H9 (cell line): ENCODE results near the gene PRODH2. TPM values are rescaled to one million over a fixed set of nuclear protein-coding genes. Genes with fewer than 3 reads are reported as not detected.

Experiments used
- DNase-seq: peaks from one replicate; pipeline ENCODE4 v3.0.0-alpha.2; 2017
- H2AFZ ChIP-seq: one replicate; pipeline ENCODE4 v1.6.1; 2013; ENCODE audit warnings: mild to moderate bottlenecking, low read length, control low read depth, moderate library complexity
- H2AK5ac ChIP-seq: 2 replicates; pipeline ENCODE4 v1.6.1; 2013; ENCODE audit warnings: low read length, control low read depth, mixed read lengths; ENCODE audit not compliant: insufficient read length
- H2BK120ac ChIP-seq: one replicate; pipeline ENCODE4 v1.6.1; 2013; ENCODE audit warnings: low read depth, mild to moderate bottlenecking, low read length, control low read depth, inconsistent platforms; ENCODE audit not compliant: poor library complexity, severe bottlenecking
- H2BK12ac ChIP-seq: 2 replicates; pipeline ENCODE4 v1.6.1; 2013; ENCODE audit warnings: low read length, control low read depth, mixed read lengths, low read depth; ENCODE audit not compliant: insufficient read length
- H2BK15ac ChIP-seq: 2 replicates; pipeline ENCODE4 v1.6.1; 2013; ENCODE audit warnings: low read depth, low read length, control low read depth
- H2BK20ac ChIP-seq: one replicate; pipeline ENCODE4 v1.6.1; 2013; ENCODE audit warnings: low read depth, mild to moderate bottlenecking, low read length, control low read depth, inconsistent platforms; ENCODE audit not compliant: poor library complexity, severe bottlenecking
- H2BK5ac ChIP-seq: 2 replicates; pipeline ENCODE4 v1.6.1; 2013; ENCODE audit warnings: low read length, control low read depth, mixed read lengths; ENCODE audit not compliant: insufficient read length
- H3K14ac ChIP-seq: 2 replicates; pipeline ENCODE4 v1.6.1; 2013; ENCODE audit warnings: low read length, control low read depth; ENCODE audit not compliant: insufficient read depth
- H3K18ac ChIP-seq: 2 replicates; pipeline ENCODE4 v1.6.1; 2013; ENCODE audit warnings: low read depth, mild to moderate bottlenecking, mixed read lengths, low read length, control low read depth; ENCODE audit not compliant: insufficient read length
- H3K23ac ChIP-seq: 2 replicates; pipeline ENCODE4 v1.6.1; 2013; ENCODE audit warnings: low read length, control low read depth, mixed read lengths, low read depth; ENCODE audit not compliant: insufficient read length
- H3K23me2 ChIP-seq: 2 replicates; pipeline ENCODE4 v1.6.1; 2013; ENCODE audit warnings: low read depth, mild to moderate bottlenecking, mixed read lengths, low read length, control low read depth; ENCODE audit not compliant: insufficient read length, poor library complexity, severe bottlenecking
- H3K27ac ChIP-seq: 2 replicates; pipeline ENCODE4 v1.5.1; 2013; ENCODE audit warnings: low read length, control low read depth, mixed read lengths, low read depth; ENCODE audit not compliant: insufficient read length
- H3K27me3 ChIP-seq: 2 replicates; pipeline ENCODE4 v1.6.1; 2013; ENCODE audit warnings: low read length, control low read depth, inconsistent platforms; ENCODE audit not compliant: insufficient read depth
- H3K4ac ChIP-seq: 2 replicates; pipeline ENCODE4 v1.6.1; 2013; ENCODE audit warnings: low read depth, mild to moderate bottlenecking, control low read depth, inconsistent platforms, low read length, moderate library complexity
- H3K4me1 ChIP-seq: 2 replicates; pipeline ENCODE4 v1.6.1; 2013; ENCODE audit warnings: low read length, control low read depth, inconsistent platforms; ENCODE audit not compliant: insufficient read depth
- H3K4me2 ChIP-seq: 2 replicates; pipeline ENCODE4 v1.6.1; 2013; ENCODE audit warnings: low read length, control low read depth, mixed read lengths; ENCODE audit not compliant: insufficient read length, insufficient read depth
- H3K56ac ChIP-seq: 2 replicates; pipeline ENCODE4 v1.6.1; 2013; ENCODE audit warnings: low read depth, mild to moderate bottlenecking, mixed read lengths, low read length, control low read depth; ENCODE audit not compliant: insufficient read length
- H3K79me1 ChIP-seq: 2 replicates; pipeline ENCODE4 v1.6.1; 2013; ENCODE audit warnings: low read depth, mild to moderate bottlenecking, moderate library complexity, low read length, control low read depth, inconsistent platforms; ENCODE audit not compliant: insufficient read depth, poor library complexity, severe bottlenecking
- H3K79me2 ChIP-seq: 2 replicates; pipeline ENCODE4 v1.6.1; 2013; ENCODE audit warnings: low read length, control low read depth, inconsistent platforms; ENCODE audit not compliant: insufficient read depth
- H3K9ac ChIP-seq: 2 replicates; pipeline ENCODE4 v1.6.1; 2013; ENCODE audit warnings: low read length, control low read depth, mixed read lengths; ENCODE audit not compliant: insufficient read length; ENCODE audit errors: extremely low read depth
- H3K9me3 ChIP-seq: one replicate; pipeline ENCODE4 v1.6.1; 2013; ENCODE audit warnings: low read depth, low read length, inconsistent platforms; ENCODE audit not compliant: control insufficient read depth
- H3T11ph ChIP-seq: one replicate; pipeline ENCODE4 v1.6.1; 2013; ENCODE audit warnings: mild to moderate bottlenecking, low read length, control low read depth, inconsistent platforms
- H4K20me1 ChIP-seq: one replicate; pipeline ENCODE4 v1.6.1; 2013; ENCODE audit not compliant: control insufficient read depth, insufficient read length, insufficient read depth
- H4K5ac ChIP-seq: 2 replicates; pipeline ENCODE4 v1.6.1; 2013; ENCODE audit warnings: low read depth, mild to moderate bottlenecking, mixed read lengths, low read length, control low read depth; ENCODE audit not compliant: insufficient read length
- H4K8ac ChIP-seq: replicated peaks from 2 replicates; pipeline ENCODE4 v1.6.1; 2013; ENCODE audit warnings: low read length, control low read depth, mixed read lengths, low read depth; ENCODE audit not compliant: insufficient read length
- H4K91ac ChIP-seq: 2 replicates; pipeline ENCODE4 v1.6.1; 2013; ENCODE audit warnings: low read depth, mild to moderate bottlenecking, moderate library complexity, mixed read lengths, low read length, control low read depth; ENCODE audit not compliant: insufficient read length
- H3K27ac Mint-ChIP-seq, 3 experiments: 2 replicates in 2 of 3; 3 replicates in 1 of 3; pipeline ENCODE4 v1.8.0; 2020 to 2021; ENCODE audit warnings: mixed read lengths in 3 of 3, mild to moderate bottlenecking in 1 of 3, moderate library complexity in 1 of 3
- H3K27me3 Mint-ChIP-seq: 2 replicates; pipeline ENCODE4 v1.8.0; 2021; ENCODE audit warnings: low read depth, mild to moderate bottlenecking, moderate library complexity, mixed read lengths
- H3K36me3 Mint-ChIP-seq, 3 experiments: 2 replicates in 2 of 3; 3 replicates in 1 of 3; pipeline ENCODE4 v1.8.0; 2020 to 2021; ENCODE audit warnings: low read depth in 3 of 3, mixed read lengths in 3 of 3; ENCODE audit not compliant: insufficient read depth in 1 of 3
- H3K4me1 Mint-ChIP-seq, 2 experiments: 2 replicates each; pipeline ENCODE4 v1.8.0; 2020; ENCODE audit warnings: mixed read lengths in 2 of 2
- H3K4me3 Mint-ChIP-seq, 2 experiments: 2 replicates in 1 of 2; 3 replicates in 1 of 2; pipeline ENCODE4 v1.8.0; 2020 to 2021; ENCODE audit warnings: mild to moderate bottlenecking in 2 of 2, mixed read lengths in 2 of 2, moderate library complexity in 1 of 2
- H3K9me3 Mint-ChIP-seq, 2 experiments: 2 replicates in 1 of 2; 3 replicates in 1 of 2; pipeline ENCODE4 v1.8.0; 2020; ENCODE audit warnings: mild to moderate bottlenecking in 2 of 2, mixed read lengths in 2 of 2, moderate library complexity in 1 of 2
- CTCF ChIP-seq: fragments of 200-600 bp; sonication (generic); conservative IDR thresholded peaks from 3 replicates; pipeline ENCODE4 v1.8.0; 2021; ENCODE audit warnings: antibody characterized with exemption, mild to moderate bottlenecking
- WGBS: extraction: QIAGEN DNeasy Blood & Tissue Kit; methylation state at CpG from one replicate; pipeline ENCODE4 v1.1.7; 2013; ENCODE audit warnings: missing lambda C conversion rate, low lambda C conversion rate, mixed read lengths; ENCODE audit not compliant: insufficient read length; ENCODE audit errors: extremely low coverage; 5-methylcytosine and 5-hydroxymethylcytosine counted together
- total RNA-seq: library from RNA; stranded (reverse); gene quantifications from 2 replicates; pipeline ENCODE4 v1.2.1, GENCODE V29; 2021

Gene PRODH2
- total RNA-seq, 1 experiment from 2014 or later = not detected

DNA sequence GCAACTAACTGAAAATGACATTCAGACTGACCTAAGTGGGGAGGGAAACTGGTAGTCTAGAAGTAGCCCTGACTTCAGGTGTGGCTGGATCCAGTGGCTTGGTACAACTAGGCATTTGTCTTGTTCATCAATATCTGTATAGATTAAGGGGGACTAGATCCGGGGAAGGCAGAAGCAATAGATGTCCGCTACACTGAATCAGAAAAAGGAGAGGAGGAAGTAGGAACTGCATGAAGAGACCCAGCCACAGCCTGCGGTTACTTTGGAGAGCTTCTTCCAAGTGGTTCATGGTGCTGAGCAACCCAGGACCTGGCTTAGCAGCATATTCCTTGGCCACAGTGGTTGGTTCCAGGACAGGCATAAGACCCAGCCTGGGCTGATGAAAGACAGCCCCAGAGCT is 9.9 kb upstream of the PRODH2 start:
- no peak overlapping the region for H4K5ac ChIP-seq
- H3K23me2 ChIP-seq = no peaks in the 10 kb centered on the region
- H3K27ac ChIP-seq = no peak overlapping the region
- no peak overlapping the region for H2AK5ac ChIP-seq
- H3K4me2 ChIP-seq = no peak overlapping the region
- no peaks in the 10 kb centered on the region for H3K36me3 Mint-ChIP-seq
- no peak overlapping the region for H3K23ac ChIP-seq
- WGBS = no CpG with 5 or more reads among the region's 3 CpGs
- no peak overlapping the region for H3K9ac ChIP-seq
- H2AFZ ChIP-seq = no peak overlapping the region
- H3K4me3 Mint-ChIP-seq = no peak overlapping the region
- no peak for TF ChIP-seq CTCF
- H3K27ac Mint-ChIP-seq = no peak overlapping the region
- no peak overlapping the region for H2BK20ac ChIP-seq
- H3K27me3 ChIP-seq = no peaks in the 10 kb centered on the region; the same call in 1 of the 2 replicates
- H3K27me3 Mint-ChIP-seq = peaks cover 23% of the 10 kb centered on the region
- H4K20me1 ChIP-seq = no peaks in the 10 kb centered on the region
- no peak overlapping the region for H3T11ph ChIP-seq
- H2BK120ac ChIP-seq = no peak overlapping the region
- no peak overlapping the region for H4K8ac ChIP-seq
- H3K4me1 Mint-ChIP-seq = peaks cover 6 to 8% of the 10 kb centered on the region in 2 experiments
- H3K9me3 ChIP-seq = no peaks in the 10 kb centered on the region
- H3K4ac ChIP-seq = no peak overlapping the region
- no peak overlapping the region for H4K91ac ChIP-seq
- no peaks in the 10 kb centered on the region for H3K79me1 ChIP-seq
- H3K9me3 Mint-ChIP-seq = no peaks in the 10 kb centered on the region; a peak in 1 of 5 replicates
- H3K79me2 ChIP-seq = no peaks in the 10 kb centered on the region
- H2BK5ac ChIP-seq = no peak overlapping the region
- H3K18ac ChIP-seq = no peak overlapping the region
- H2BK15ac ChIP-seq = no peak overlapping the region
- no peak overlapping the region for H3K14ac ChIP-seq
- DNase-seq = no peak
- no peak overlapping the region for H2BK12ac ChIP-seq
- H3K56ac ChIP-seq = no peak overlapping the region
- peaks cover 3% of the 10 kb centered on the region; the same call in 1 of the 2 replicates for H3K4me1 ChIP-seq
